ENCODE data around the gene DMTF1. TPM values are rescaled to one million over a fixed set of nuclear protein-coding genes. Genes with fewer than 3 reads are reported as not detected.
A peak's percentile ranks its signal among the peaks of the same experiment; 100 is the strongest.
"Not testable (repeated sequence)": the region's sequence is repeated elsewhere in the genome, so short reads cannot be mapped to it uniquely, and the experiment has no call there.

Gene DMTF1
- total RNA-seq, 1 donor from 2014 or later: 40.8 TPM

DNA sequence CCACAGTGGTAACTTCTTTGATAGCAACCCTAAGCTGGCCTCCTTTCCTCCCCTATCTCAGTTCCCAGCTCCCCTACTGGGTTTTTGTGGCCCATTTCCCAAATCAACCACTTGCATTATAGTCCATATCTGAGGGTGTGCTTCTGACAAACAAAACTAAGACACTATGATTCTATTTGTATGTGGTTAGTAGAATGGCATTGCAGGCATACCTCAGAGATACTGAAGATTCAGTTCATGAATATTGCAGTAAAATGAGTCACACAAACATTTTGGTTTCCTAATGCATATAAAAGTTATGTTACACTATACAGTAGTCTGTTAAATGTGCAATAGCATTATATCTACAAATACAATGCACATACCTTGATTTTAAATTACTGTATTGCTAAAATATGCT, 82.7 kb downstream of the DMTF1 start:
- DNase-seq (ENCODE audit: low read depth) (peak; percentile 20), FAIRE-seq (no peak)
- Histone ChIP-seq H3K4me3 (ENCODE audit: low read depth, low read length) (no peak overlapping the region), H3K27me3 (ENCODE audit: control insufficient read depth, insufficient read depth, low read length) (no peaks in the 10 kb centered on the region), H3K36me3 (ENCODE audit: control insufficient read depth, insufficient read depth, low read length) (no peaks in the 10 kb centered on the region)
- TF ChIP-seq, protein P1, sequence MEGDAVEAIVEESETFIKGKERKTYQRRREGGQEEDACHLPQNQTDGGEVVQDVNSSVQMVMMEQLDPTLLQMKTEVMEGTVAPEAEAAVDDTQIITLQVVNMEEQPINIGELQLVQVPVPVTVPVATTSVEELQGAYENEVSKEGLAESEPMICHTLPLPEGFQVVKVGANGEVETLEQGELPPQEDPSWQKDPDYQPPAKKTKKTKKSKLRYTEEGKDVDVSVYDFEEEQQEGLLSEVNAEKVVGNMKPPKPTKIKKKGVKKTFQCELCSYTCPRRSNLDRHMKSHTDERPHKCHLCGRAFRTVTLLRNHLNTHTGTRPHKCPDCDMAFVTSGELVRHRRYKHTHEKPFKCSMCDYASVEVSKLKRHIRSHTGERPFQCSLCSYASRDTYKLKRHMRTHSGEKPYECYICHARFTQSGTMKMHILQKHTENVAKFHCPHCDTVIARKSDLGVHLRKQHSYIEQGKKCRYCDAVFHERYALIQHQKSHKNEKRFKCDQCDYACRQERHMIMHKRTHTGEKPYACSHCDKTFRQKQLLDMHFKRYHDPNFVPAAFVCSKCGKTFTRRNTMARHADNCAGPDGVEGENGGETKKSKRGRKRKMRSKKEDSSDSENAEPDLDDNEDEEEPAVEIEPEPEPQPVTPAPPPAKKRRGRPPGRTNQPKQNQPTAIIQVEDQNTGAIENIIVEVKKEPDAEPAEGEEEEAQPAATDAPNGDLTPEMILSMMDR (IDR thresholded peaks at IDR 0.05; ENCODE audit: insufficient read depth, low read length, severe bottlenecking): no peak

DNA sequence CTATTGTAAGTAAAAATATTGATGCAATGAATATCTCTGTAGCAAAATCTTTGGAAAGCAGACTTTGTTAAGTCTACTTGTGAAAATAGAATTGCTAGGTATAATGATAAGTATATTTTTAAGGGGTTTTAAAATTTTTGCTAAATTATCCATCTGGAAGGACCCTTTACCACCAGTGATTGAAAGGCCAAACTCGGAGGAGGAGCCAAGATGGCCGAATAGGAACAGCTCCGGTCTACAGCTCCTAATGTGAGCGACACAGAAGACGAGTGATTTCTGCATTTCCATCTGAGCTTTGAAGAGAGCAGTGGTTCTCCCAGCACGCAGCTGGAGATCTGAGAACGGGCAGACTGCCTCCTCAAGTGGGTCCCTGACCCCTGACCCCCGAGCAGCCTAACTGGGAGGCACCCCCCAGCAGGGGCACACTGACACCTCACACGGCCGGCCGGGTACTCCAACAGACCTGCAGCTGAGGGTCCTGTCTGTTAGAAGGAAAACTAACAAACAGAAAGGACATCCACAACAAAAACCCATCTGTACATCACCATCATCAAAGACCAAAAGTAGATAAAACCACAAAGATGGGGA, 86.3 kb downstream of the DMTF1 start:
- not testable (repeated sequence) for DNase-seq (ENCODE audit: low read depth); H3K4me3 ChIP-seq (ENCODE audit: low read depth, low read length); H3K36me3 ChIP-seq (ENCODE audit: control insufficient read depth, insufficient read depth, low read length); H3K27me3 ChIP-seq (ENCODE audit: control insufficient read depth, insufficient read depth, low read length); FAIRE-seq

DNA sequence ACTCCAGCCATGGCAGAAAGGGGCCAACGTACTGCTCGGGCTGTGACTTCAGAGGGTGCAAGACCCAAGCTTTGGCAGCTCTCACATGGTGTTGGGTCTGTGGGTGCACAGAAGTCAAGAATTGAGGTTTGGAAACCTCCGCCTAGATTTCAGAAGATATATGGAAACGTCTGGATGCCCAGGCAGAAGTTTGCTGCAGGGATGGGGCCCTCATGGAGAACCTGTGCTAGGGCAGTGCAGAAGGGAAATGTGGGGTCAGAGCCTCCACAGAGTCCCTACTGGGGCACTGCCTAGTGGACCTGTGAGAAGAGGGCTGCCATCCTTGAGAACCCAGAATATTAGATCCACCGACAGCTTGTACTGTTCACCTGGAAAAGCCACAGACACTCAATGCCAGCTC, 93.4 kb downstream of the DMTF1 start:
- H3K36me3 ChIP-seq (ENCODE audit: control insufficient read depth, insufficient read depth, low read length); H3K27me3 ChIP-seq (ENCODE audit: control insufficient read depth, insufficient read depth, low read length); H3K4me3 ChIP-seq (ENCODE audit: low read depth, low read length); DNase-seq (ENCODE audit: low read depth); FAIRE-seq: not testable (repeated sequence)

Other genes with a start within 250 kb of the DMTF1 start
- gene ELAPOR2, start 92.8 kb upstream of the DMTF1 start, total RNA-seq: 3.9 and 13.3 TPM in 2 replicates
- gene TMEM243, start 67.3 kb downstream of the DMTF1 start, total RNA-seq: 10.8 and 26.9 TPM in 2 replicates
- 12.9 and 16.1 TPM in 2 replicates for gene CROT, start 193.2 kb downstream of the DMTF1 start, total RNA-seq

All from bronchial epithelial cell (primary cell).